Trophoblast cell (in vitro differentiated cells and primary cell): ENCODE results near the gene GPRC5B.

Source experiments
- DNase-seq, 2 donors: peaks; one replicate each; pipeline ENCODE4 v3.0.0-alpha.2; 2016
- H2AFZ ChIP-seq: 2 replicates; pipeline ENCODE4 v1.6.1; 2013; ENCODE audit warnings: low read length, moderate library complexity, mild to moderate bottlenecking; ENCODE audit not compliant: insufficient read depth, poor library complexity
- H2AK5ac ChIP-seq: 2 replicates; pipeline ENCODE4 v1.6.1; 2013; ENCODE audit warnings: mild to moderate bottlenecking, low read length
- H2BK120ac ChIP-seq: 2 replicates; pipeline ENCODE4 v1.6.1; 2013; ENCODE audit warnings: low read length, mild to moderate bottlenecking, moderate library complexity; ENCODE audit not compliant: insufficient read depth, poor library complexity
- H2BK12ac ChIP-seq: 2 replicates; pipeline ENCODE4 v1.6.1; 2013; ENCODE audit warnings: mild to moderate bottlenecking, low read length, moderate library complexity
- H2BK5ac ChIP-seq: 2 replicates; pipeline ENCODE4 v1.6.1; 2013; ENCODE audit warnings: low read length, low read depth, moderate library complexity, mild to moderate bottlenecking; ENCODE audit not compliant: poor library complexity
- H3K14ac ChIP-seq: 2 replicates; pipeline ENCODE4 v1.6.1; 2013; ENCODE audit warnings: mild to moderate bottlenecking, low read length
- H3K18ac ChIP-seq: 2 replicates; pipeline ENCODE4 v1.6.1; 2013; ENCODE audit warnings: mild to moderate bottlenecking, low read length
- H3K23ac ChIP-seq: 2 replicates; pipeline ENCODE4 v1.6.1; 2013; ENCODE audit warnings: low read length
- H3K27ac ChIP-seq: 2 replicates; pipeline ENCODE4 v1.5.1; 2013; ENCODE audit warnings: low read depth, mild to moderate bottlenecking, inconsistent platforms, low read length, moderate library complexity
- H3K27me3 ChIP-seq: 2 replicates; pipeline ENCODE4 v1.6.1; 2013; ENCODE audit warnings: inconsistent platforms, mild to moderate bottlenecking, low read length, moderate library complexity; ENCODE audit not compliant: insufficient read depth
- H3K36me3 ChIP-seq, 2 experiments: 1 replicate in 1 of 2; 2 replicates in 1 of 2; pipeline ENCODE4 v1.6.1; 2013; ENCODE audit warnings: low read length in 2 of 2, mild to moderate bottlenecking in 2 of 2, moderate library complexity in 1 of 2; ENCODE audit not compliant: insufficient read depth in 2 of 2, control insufficient read depth in 1 of 2
- H3K4ac ChIP-seq: 2 replicates; pipeline ENCODE4 v1.6.1; 2013; ENCODE audit warnings: low read depth, mild to moderate bottlenecking, low read length, moderate library complexity
- H3K4me1 ChIP-seq, 2 experiments: 1 replicate in 1 of 2; 2 replicates in 1 of 2; pipeline ENCODE4 v1.6.1; 2013; ENCODE audit warnings: low read length in 2 of 2, mild to moderate bottlenecking in 2 of 2, moderate library complexity in 1 of 2; ENCODE audit not compliant: insufficient read depth in 2 of 2, control insufficient read depth in 1 of 2
- H3K4me2 ChIP-seq: 2 replicates; pipeline ENCODE4 v1.6.1; 2013; ENCODE audit warnings: inconsistent platforms, mild to moderate bottlenecking, low read length, moderate library complexity
- H3K4me3 ChIP-seq: 2 replicates; pipeline ENCODE4 v1.5.1; 2013; ENCODE audit warnings: mild to moderate bottlenecking, low read depth, low read length, inconsistent platforms
- H3K79me1 ChIP-seq: one replicate; pipeline ENCODE4 v1.6.1; 2013; ENCODE audit warnings: low read length
- H3K79me2 ChIP-seq: 2 replicates; pipeline ENCODE4 v1.6.1; 2013; ENCODE audit warnings: low read length, mild to moderate bottlenecking; ENCODE audit not compliant: control insufficient read depth, insufficient read depth, poor library complexity
- H3K9ac ChIP-seq: 2 replicates; pipeline ENCODE4 v1.6.1; 2013; ENCODE audit warnings: mild to moderate bottlenecking, low read length
- H3K9me3 ChIP-seq: 2 replicates; pipeline ENCODE4 v1.6.1; 2013; ENCODE audit warnings: low read depth, mild to moderate bottlenecking, control low read depth, inconsistent platforms, low read length; ENCODE audit not compliant: insufficient read depth
- H4K12ac ChIP-seq: 2 replicates; pipeline ENCODE4 v1.6.1; 2013; ENCODE audit warnings: low read depth, mild to moderate bottlenecking, low read length, moderate library complexity
- H4K8ac ChIP-seq: 2 replicates; pipeline ENCODE4 v1.6.1; 2013; ENCODE audit warnings: low read depth, mild to moderate bottlenecking, low read length, moderate library complexity
- H4K91ac ChIP-seq: one replicate; pipeline ENCODE4 v1.6.1; 2013; ENCODE audit warnings: low read depth, mild to moderate bottlenecking, low read length, moderate library complexity
- WGBS: extraction: QIAGEN DNeasy Blood & Tissue Kit; methylation state at CpG from one replicate; pipeline ENCODE4 v1.1.7; 2013; ENCODE audit warnings: missing lambda C conversion rate; ENCODE audit not compliant: insufficient read length, insufficient coverage; ENCODE audit errors: extremely low coverage; 5-methylcytosine and 5-hydroxymethylcytosine counted together

Gene GPRC5B

DNA sequence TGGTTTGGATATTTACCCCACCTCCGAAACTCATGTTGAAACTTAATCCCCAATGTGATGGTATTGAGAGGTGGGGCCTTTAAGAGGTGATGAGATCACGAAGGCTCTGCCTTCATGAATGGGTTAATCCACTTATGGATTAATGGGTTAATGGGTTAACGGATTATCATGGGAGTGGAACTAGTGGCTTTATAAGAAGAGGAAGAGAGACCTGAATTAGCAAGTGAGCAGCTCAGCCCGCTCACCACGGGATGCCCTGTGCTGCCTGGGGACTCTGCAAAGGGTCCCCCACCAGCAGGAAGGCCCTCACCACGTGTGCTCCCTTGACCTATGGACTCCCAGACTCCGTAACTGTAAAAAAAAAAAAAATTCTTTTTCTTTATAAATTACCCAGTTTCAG lies 16.5 kb upstream of the GPRC5B start:
- H3K9me3 ChIP-seq: no peaks in the 10 kb centered on the region
- no peak overlapping the region for H3K9ac ChIP-seq
- no peak overlapping the region for H3K27ac ChIP-seq
- H3K18ac ChIP-seq: no peak overlapping the region
- H3K23ac ChIP-seq: no peak overlapping the region
- H2AK5ac ChIP-seq: no peak overlapping the region
- H3K36me3 ChIP-seq: no peaks in the 10 kb centered on the region
- no peaks in the 10 kb centered on the region for H3K79me2 ChIP-seq
- no peak overlapping the region for H2BK5ac ChIP-seq
- H3K4ac ChIP-seq: no peak overlapping the region
- no peak overlapping the region for H4K91ac ChIP-seq
- H4K12ac ChIP-seq: no peak overlapping the region
- H3K14ac ChIP-seq: no peak overlapping the region
- H3K4me1 ChIP-seq: no peaks in the 10 kb centered on the region
- no CpG with 5 or more reads among the region's 7 CpGs for WGBS
- no peak overlapping the region for H2BK120ac ChIP-seq
- H2BK12ac ChIP-seq: no peak overlapping the region
- no peak overlapping the region for H3K4me3 ChIP-seq
- H3K4me2 ChIP-seq: no peak overlapping the region
- no peaks in the 10 kb centered on the region for H3K79me1 ChIP-seq
- no peak overlapping the region for H4K8ac ChIP-seq
- no peak overlapping the region for H2AFZ ChIP-seq
- H3K27me3 ChIP-seq: no peaks in the 10 kb centered on the region
- DNase-seq: no peak

DNA sequence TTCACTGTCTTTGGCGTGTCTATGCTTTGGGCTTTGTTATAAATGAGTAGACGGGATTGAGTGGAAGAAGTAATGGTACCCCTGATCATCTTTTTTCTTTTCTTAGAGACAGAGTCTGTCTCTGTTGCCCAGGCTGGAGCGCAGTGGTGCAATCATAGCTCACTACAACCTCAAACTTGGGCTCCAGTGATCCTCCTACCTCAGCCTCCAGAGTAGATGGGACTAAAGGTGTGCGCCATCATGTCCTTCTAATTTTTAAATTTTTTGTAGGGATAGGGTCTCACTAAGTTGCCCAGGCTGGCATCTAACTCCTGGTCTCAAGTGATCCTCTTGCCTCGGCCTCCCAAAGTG lies 14.9 kb upstream of the GPRC5B start:
- no peak overlapping the region for H3K23ac ChIP-seq
- no peaks in the 10 kb centered on the region for H3K9me3 ChIP-seq
- H3K9ac ChIP-seq: no peak overlapping the region
- no peak overlapping the region for H4K8ac ChIP-seq
- H2BK5ac ChIP-seq: no peak overlapping the region
- H3K4me3 ChIP-seq: no peak overlapping the region
- no peaks in the 10 kb centered on the region for H3K79me1 ChIP-seq
- H3K4me2 ChIP-seq: no peak overlapping the region
- H2BK120ac ChIP-seq: no peak overlapping the region
- WGBS: no CpG with 5 or more reads among the region's 5 CpGs
- H3K27me3 ChIP-seq: no peaks in the 10 kb centered on the region
- H3K4ac ChIP-seq: no peak overlapping the region
- no peak overlapping the region for H3K18ac ChIP-seq
- H3K79me2 ChIP-seq: no peaks in the 10 kb centered on the region
- no peak overlapping the region for H3K27ac ChIP-seq
- H3K36me3 ChIP-seq: no peaks in the 10 kb centered on the region
- no peak for DNase-seq
- H2AFZ ChIP-seq: no peak overlapping the region
- no peak overlapping the region for H3K14ac ChIP-seq
- no peak overlapping the region for H4K91ac ChIP-seq
- H2BK12ac ChIP-seq: no peak overlapping the region
- H4K12ac ChIP-seq: no peak overlapping the region
- H3K4me1 ChIP-seq: no peaks in the 10 kb centered on the region
- H2AK5ac ChIP-seq: no peak overlapping the region

DNA sequence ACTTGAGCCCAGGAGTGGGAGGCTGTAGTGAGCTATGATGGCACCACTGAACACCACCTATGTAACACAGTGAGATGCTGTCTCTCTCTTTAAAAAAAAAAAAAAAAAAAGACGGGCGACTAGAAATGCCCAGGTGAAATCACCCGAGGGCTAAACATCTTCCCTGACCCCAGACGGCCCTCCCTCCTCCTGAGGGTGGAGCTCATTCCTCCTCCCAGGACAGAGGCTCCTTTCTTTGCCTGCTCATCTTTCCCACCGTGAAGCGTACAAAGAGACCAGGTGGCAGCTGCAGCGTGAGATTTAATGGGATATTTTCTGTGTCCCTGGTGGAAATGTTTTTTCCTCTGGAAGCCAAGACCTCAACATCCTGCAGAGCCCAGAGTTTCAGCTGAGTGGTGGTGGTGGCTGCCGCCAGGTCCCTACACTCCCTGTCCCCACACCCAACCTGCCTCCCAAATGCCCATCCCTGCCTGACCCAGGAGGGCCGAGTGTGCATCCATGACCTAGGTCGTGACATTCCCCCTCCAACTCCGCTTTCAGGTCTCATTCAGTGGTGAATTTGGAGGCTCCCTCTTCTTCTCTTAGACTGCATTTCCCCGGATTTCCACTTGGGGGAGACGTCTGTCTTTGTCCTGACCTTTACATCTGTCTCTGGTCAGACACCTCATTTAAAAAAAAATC lies 14.4 kb upstream of the GPRC5B start:
- Histone ChIP-seq H3K27me3 (no peaks in the 10 kb centered on the region), H3K4me2 (no peak overlapping the region), H3K4me1 (no peaks in the 10 kb centered on the region), H2BK5ac (no peak overlapping the region), H4K12ac (no peak overlapping the region), H3K23ac (no peak overlapping the region), H2BK12ac (no peak overlapping the region), H3K14ac (no peak overlapping the region), H2AFZ (no peak overlapping the region), H3K9me3 (no peaks in the 10 kb centered on the region), H3K79me1 (no peaks in the 10 kb centered on the region), H3K36me3 (no peaks in the 10 kb centered on the region), H3K79me2 (no peaks in the 10 kb centered on the region), H3K27ac (no peak overlapping the region), H4K91ac (no peak overlapping the region), H3K9ac (no peak overlapping the region), H4K8ac (no peak overlapping the region), H2AK5ac (no peak overlapping the region), H2BK120ac (no peak overlapping the region), H3K4ac (no peak overlapping the region), H3K18ac (no peak overlapping the region), H3K4me3 (no peak overlapping the region)
- peak; percentile 43 to 78 for DNase-seq
- no CpG with 5 or more reads among the region's 13 CpGs for WGBS

DNA sequence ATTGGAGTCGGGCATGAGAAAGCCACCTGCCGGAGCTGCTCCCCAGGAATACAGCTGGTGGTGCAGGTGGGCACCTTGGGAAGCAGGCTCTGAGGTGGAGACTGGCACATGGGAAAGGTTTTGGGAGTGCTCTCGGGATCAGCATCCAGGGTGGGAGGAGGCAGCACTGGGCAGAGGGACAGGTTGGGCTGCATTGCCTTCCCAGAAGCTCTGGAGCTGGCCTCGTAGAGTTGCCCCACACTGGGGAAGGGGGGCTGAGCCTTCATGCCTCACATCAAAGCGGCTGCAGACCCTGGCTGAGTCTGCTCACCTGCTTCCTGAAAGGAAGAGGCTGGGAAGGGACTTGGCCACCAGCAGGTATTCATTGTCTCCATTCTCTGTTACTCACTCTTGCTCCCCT lies 13.5 kb upstream of the GPRC5B start:
- H4K91ac ChIP-seq: no peak overlapping the region
- no peak overlapping the region for H2AFZ ChIP-seq
- H2BK120ac ChIP-seq: no peak overlapping the region
- H3K23ac ChIP-seq: no peak overlapping the region
- no peaks in the 10 kb centered on the region for H3K36me3 ChIP-seq
- H3K14ac ChIP-seq: no peak overlapping the region
- H3K79me2 ChIP-seq: no peaks in the 10 kb centered on the region
- no peak overlapping the region for H3K4ac ChIP-seq
- H2BK5ac ChIP-seq: no peak overlapping the region
- no peak overlapping the region for H2AK5ac ChIP-seq
- no peaks in the 10 kb centered on the region for H3K27me3 ChIP-seq
- H3K4me2 ChIP-seq: no peak overlapping the region
- no peak for DNase-seq
- WGBS: no CpG with 5 or more reads among the region's 5 CpGs
- no peak overlapping the region for H3K4me3 ChIP-seq
- no peaks in the 10 kb centered on the region for H3K4me1 ChIP-seq
- no peaks in the 10 kb centered on the region for H3K79me1 ChIP-seq
- H4K12ac ChIP-seq: no peak overlapping the region
- H3K18ac ChIP-seq: no peak overlapping the region
- H3K27ac ChIP-seq: no peak overlapping the region
- H4K8ac ChIP-seq: no peak overlapping the region
- no peaks in the 10 kb centered on the region for H3K9me3 ChIP-seq
- H3K9ac ChIP-seq: no peak overlapping the region
- H2BK12ac ChIP-seq: no peak overlapping the region
